Measurements from ENCODE around the gene NOL6.
A peak's percentile ranks its signal among the peaks of the same experiment; 100 is the strongest.

NOL6 gene

GRCh38 chr9:33453286-33453860 lies 20.4 kb downstream of the NOL6 start:
- DNase-seq = no peak

- peak in 14 of 56 donors; percentile 2 to 33 (median 14) for DNase-seq
Observed at GRCh38 chr9:33452828-33453271, 20.9 kb downstream of the NOL6 start.

- no peak for DNase-seq
Observed at GRCh38 chr9:33450621-33451146, 23.0 kb downstream of the NOL6 start.

- DNase-seq = no peak
Observed at GRCh38 chr9:33449715-33450114, 24.0 kb downstream of the NOL6 start.

GRCh38 chr9:33447799-33448553 lies 25.7 kb downstream of the NOL6 start:
- DNase-seq = no peak

GRCh38 chr9:33446946-33447798 lies 26.6 kb downstream of the NOL6 start, which contains the start of gene AQP3:
Gene AQP3 (minus strand): TSS chr9:33447593. CDS start chr9:33447530, 63 bp downstream.
- DNase-seq = peak in 27 of 56 donors; percentile 3 to 61 (median 19)

GRCh38 chr9:33446240-33446945 lies 27.3 kb downstream of the NOL6 start:
- no peak for DNase-seq

GRCh38 chr9:33445389-33446239 lies 28.1 kb downstream of the NOL6 start:
- DNase-seq = no peak

GRCh38 chr9:33443464-33444154 lies 30.1 kb downstream of the NOL6 start:
- DNase-seq = no peak

- DNase-seq = no peak
Observed at GRCh38 chr9:33443047-33443446, 30.7 kb downstream of the NOL6 start.

- no peak for DNase-seq
Observed at GRCh38 chr9:33442125-33442524, 31.6 kb downstream of the NOL6 start.

GRCh38 chr9:33440609-33441008 lies 33.1 kb downstream of the NOL6 start:
- DNase-seq = no peak

- no peak for DNase-seq
Observed at GRCh38 chr9:33440204-33440603, 33.5 kb downstream of the NOL6 start.

GRCh38 chr9:33439731-33440130 lies 34.0 kb downstream of the NOL6 start:
- DNase-seq = no peak

GRCh38 chr9:33438926-33439680 lies 34.6 kb downstream of the NOL6 start:
- DNase-seq = no peak

- no peak for DNase-seq
Observed at GRCh38 chr9:33437898-33438297, 35.8 kb downstream of the NOL6 start.

- no peak for DNase-seq
Observed at GRCh38 chr9:33437205-33437604, 36.5 kb downstream of the NOL6 start.

- no peak for DNase-seq
Observed at GRCh38 chr9:33436445-33436844, 37.3 kb downstream of the NOL6 start.

GRCh38 chr9:33435821-33436277 lies 37.9 kb downstream of the NOL6 start:
- no peak for DNase-seq
